Measurements from ENCODE around the gene OR4X2.

GRCh38 chr11:48237727-48238126 lies 7.2 kb upstream of the OR4X2 start:
- no peak for TF ChIP-seq SP1 (IDR thresholded peaks at IDR 0.05)
- no peak for TF ChIP-seq CTCF (IDR thresholded peaks at IDR 0.05; ENCODE audit: low read depth, low read length, missing input control)
- TF ChIP-seq ATF3 (IDR thresholded peaks at IDR 0.05): no peak
- no peak for TF ChIP-seq RAD21 (IDR thresholded peaks at IDR 0.05)
- no peak for TF ChIP-seq TAF1 (conservative IDR thresholded peaks at IDR 0.05)
- TF ChIP-seq HNF4A (conservative IDR thresholded peaks at IDR 0.05): no peak
- TF ChIP-seq JUND (IDR thresholded peaks at IDR 0.05): no peak
- no peak for TF ChIP-seq ZBTB33 (IDR thresholded peaks at IDR 0.05)
- no peak for TF ChIP-seq REST (IDR thresholded peaks at IDR 0.05)
- no peak for TF ChIP-seq GABPA (IDR thresholded peaks at IDR 0.05 in 1 of 2, conservative IDR thresholded peaks at IDR 0.05 in 1 of 2)
- TF ChIP-seq YY1 (IDR thresholded peaks at IDR 0.05): no peak
- TF ChIP-seq FOXA1 (IDR thresholded peaks at IDR 0.05): no peak
- TF ChIP-seq NR2F2 (IDR thresholded peaks at IDR 0.05): no peak
